ENCODE data around the gene CLECL1.

Gene CLECL1

GRCh38 chr12:9732921-9733461 lies at the start of gene CLECL1:
TSS of gene CLECL1 (minus strand) at chr12:9733097.
- H3K4me3 ChIP-seq (ENCODE audit: low read length): no peak within 1 kb of the TSS
- no peak for DNase-seq (ENCODE audit: low read depth)
- TF ChIP-seq, protein P1, sequence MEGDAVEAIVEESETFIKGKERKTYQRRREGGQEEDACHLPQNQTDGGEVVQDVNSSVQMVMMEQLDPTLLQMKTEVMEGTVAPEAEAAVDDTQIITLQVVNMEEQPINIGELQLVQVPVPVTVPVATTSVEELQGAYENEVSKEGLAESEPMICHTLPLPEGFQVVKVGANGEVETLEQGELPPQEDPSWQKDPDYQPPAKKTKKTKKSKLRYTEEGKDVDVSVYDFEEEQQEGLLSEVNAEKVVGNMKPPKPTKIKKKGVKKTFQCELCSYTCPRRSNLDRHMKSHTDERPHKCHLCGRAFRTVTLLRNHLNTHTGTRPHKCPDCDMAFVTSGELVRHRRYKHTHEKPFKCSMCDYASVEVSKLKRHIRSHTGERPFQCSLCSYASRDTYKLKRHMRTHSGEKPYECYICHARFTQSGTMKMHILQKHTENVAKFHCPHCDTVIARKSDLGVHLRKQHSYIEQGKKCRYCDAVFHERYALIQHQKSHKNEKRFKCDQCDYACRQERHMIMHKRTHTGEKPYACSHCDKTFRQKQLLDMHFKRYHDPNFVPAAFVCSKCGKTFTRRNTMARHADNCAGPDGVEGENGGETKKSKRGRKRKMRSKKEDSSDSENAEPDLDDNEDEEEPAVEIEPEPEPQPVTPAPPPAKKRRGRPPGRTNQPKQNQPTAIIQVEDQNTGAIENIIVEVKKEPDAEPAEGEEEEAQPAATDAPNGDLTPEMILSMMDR (conservative IDR thresholded peaks at IDR 0.05; ENCODE audit: low read depth, low read length): no peak

- TF ChIP-seq, protein P1 (conservative IDR thresholded peaks at IDR 0.05; ENCODE audit: low read depth, low read length): no peak
- H3K4me3 ChIP-seq (ENCODE audit: low read length): no peak overlapping the region
- no peak for DNase-seq (ENCODE audit: low read depth)
These were observed 48.5 kb upstream of the CLECL1 start for GRCh38 chr12:9781360-9781759.

GRCh38 chr12:9779209-9779608 lies 46.3 kb upstream of the CLECL1 start:
- H3K4me3 ChIP-seq (ENCODE audit: low read length): no peak overlapping the region
- no peak for DNase-seq (ENCODE audit: low read depth)
- TF ChIP-seq, protein P1 (conservative IDR thresholded peaks at IDR 0.05; ENCODE audit: low read depth, low read length): no peak

DNA sequence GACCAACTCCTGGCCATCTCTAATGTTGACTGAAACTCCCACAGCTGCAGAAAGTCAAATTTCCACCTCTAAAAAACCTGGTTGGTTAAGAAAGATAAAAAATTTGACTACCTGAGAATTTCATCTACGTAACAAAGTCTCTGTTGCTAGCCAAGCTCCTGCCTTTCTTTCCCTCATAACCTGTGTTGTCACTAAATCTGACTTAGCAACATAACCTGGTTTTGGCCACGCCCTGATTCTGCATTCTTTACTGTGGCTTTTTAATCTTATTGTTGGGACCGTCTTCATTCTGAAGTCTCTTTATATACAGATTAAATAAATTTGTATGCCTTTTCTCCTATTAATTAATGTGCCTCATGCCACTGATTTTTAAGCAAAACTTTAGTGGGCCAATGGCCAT lies 43.9 kb upstream of the CLECL1 start:
- no peak for DNase-seq (ENCODE audit: low read depth)
- no peak overlapping the region for H3K4me3 ChIP-seq (ENCODE audit: low read length)
- TF ChIP-seq, protein P1 (conservative IDR thresholded peaks at IDR 0.05; ENCODE audit: low read depth, low read length): no peak

GRCh38 chr12:9773216-9773877 lies 40.5 kb upstream of the CLECL1 start:
- DNase-seq (ENCODE audit: low read depth): no peak
- TF ChIP-seq, protein P1 (conservative IDR thresholded peaks at IDR 0.05; ENCODE audit: low read depth, low read length): no peak
- no peak overlapping the region for H3K4me3 ChIP-seq (ENCODE audit: low read length)

- TF ChIP-seq, protein P1 (conservative IDR thresholded peaks at IDR 0.05; ENCODE audit: low read depth, low read length): no peak
- H3K4me3 ChIP-seq (ENCODE audit: low read length): no peak overlapping the region
- DNase-seq (ENCODE audit: low read depth): no peak
These were observed 30.1 kb upstream of the CLECL1 start for GRCh38 chr12:9763025-9763424.

DNA sequence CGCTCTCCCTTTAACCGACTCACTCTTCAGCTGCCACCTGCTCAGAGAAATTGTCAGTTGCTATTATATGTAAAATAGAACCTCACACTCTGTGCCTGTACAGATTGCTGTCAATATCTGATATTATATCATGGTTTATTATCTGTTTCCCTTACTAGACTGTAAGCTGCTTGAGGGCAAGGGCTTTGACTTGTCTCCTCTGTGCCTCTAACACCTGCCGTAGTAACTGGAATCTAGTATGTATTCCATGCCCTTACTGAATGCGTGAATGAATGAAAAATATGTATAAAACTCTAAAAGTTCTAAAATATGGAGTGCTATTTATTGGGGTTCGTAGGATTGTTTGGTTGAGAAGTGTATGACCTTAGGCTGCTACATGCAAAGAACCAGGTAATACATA lies 29.5 kb upstream of the CLECL1 start:
- TF ChIP-seq, protein P1 (conservative IDR thresholded peaks at IDR 0.05; ENCODE audit: low read depth, low read length): no peak
- no peak overlapping the region for H3K4me3 ChIP-seq (ENCODE audit: low read length)
- DNase-seq (ENCODE audit: low read depth): no peak

All from retinal pigment epithelial cell (primary cell).